ENCODE measurements around the gene DNTTIP2.

Gene DNTTIP2

DNA sequence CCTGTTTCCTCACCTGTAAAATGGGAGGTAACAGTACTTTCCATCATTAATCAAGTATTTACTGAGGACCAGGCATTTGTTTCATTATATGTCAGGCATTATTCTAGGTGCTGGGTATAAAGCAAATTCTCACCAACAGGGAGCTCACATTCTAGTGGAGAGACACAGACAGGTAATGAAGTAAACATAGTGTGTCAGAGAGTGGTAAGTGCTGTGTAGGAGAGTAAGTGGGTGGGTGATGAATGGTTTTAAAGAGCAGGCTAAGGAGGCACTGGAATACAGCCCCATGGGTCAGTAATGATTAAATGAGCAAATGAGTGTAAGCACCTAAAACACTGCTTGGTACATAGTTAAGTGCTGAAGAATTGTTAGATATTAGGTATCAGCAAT, 60.4 kb downstream of the DNTTIP2 start:
- H3K4me3 ChIP-seq (ENCODE audit: low read depth, low read length) = no peak overlapping the region
- TF ChIP-seq, protein P1, sequence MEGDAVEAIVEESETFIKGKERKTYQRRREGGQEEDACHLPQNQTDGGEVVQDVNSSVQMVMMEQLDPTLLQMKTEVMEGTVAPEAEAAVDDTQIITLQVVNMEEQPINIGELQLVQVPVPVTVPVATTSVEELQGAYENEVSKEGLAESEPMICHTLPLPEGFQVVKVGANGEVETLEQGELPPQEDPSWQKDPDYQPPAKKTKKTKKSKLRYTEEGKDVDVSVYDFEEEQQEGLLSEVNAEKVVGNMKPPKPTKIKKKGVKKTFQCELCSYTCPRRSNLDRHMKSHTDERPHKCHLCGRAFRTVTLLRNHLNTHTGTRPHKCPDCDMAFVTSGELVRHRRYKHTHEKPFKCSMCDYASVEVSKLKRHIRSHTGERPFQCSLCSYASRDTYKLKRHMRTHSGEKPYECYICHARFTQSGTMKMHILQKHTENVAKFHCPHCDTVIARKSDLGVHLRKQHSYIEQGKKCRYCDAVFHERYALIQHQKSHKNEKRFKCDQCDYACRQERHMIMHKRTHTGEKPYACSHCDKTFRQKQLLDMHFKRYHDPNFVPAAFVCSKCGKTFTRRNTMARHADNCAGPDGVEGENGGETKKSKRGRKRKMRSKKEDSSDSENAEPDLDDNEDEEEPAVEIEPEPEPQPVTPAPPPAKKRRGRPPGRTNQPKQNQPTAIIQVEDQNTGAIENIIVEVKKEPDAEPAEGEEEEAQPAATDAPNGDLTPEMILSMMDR (IDR thresholded peaks at IDR 0.05; ENCODE audit: borderline replicate concordance, insufficient read depth, low read depth, low read length) = no peak

GRCh38 chr1:93817819-93818569, 61.0 kb downstream of the DNTTIP2 start:
- TF ChIP-seq, protein P1 (IDR thresholded peaks at IDR 0.05; ENCODE audit: borderline replicate concordance, insufficient read depth, low read depth, low read length) = no peak
- no peak overlapping the region for H3K4me3 ChIP-seq (ENCODE audit: low read depth, low read length)

DNA sequence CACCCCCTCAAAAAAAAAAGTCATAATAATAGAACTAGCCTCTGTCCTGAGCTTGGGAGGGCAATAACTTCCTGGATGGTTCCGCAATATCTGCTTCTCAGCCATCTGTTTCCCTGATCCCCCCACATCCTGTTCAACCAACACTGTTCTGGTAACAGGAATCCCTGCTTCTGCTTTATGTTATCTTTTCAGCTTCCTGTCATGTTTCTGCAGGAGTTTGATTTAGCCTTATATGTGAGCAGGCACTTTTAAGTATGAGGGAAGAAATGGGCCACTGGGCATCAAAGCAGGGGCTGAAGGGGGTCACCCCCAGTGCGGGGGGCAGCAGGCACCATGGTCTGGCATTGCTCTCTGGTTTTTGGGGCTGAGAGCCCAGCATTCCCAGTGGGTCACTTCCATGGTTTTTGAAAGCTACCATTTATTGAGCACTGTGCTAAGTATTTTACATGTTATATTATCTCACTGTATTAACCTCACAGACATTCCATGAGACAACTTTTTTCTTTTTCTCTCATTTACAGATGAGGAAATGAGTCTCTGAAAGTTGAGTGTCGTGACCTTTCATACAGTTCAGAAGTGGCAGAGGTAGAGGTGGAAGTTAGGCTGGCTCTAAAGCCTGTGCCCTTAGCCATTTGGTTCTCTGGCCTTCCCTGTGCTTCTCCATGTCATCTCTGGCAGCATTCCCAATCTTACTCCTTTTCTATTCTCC, 61.9 kb downstream of the DNTTIP2 start:
- TF ChIP-seq, protein P1 (IDR thresholded peaks at IDR 0.05; ENCODE audit: borderline replicate concordance, insufficient read depth, low read depth, low read length) = no peak
- no peak overlapping the region for H3K4me3 ChIP-seq (ENCODE audit: low read depth, low read length)
